ENCODE results near the gene ASIC2.

The ASIC2 gene

DNA sequence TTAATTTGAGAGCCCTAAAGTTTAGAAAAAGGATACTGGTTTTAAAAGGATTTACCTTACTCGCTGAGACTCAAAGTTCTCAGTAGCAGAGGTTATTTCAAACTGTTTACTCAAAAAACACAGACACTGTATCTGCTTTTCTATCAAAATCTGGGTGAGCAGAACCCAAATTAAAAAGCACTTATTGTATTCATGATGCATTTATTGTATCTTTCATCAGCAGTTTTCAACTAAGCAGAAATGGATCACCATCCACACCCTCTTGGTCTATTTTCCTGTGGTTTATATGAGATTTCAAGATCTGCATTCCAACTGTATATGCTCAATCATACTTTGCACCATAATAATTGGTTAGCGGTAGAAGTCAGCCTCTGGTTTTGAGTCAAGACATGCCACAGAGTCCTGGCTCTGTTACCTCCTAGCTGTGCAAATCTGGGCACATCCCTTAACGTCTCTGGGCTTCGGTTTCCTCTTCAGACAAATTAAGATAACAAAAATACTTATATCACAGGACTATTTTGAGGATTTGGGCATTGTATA lies 109.5 kb downstream of the ASIC2 start:
- H3K27me3 ChIP-seq (ENCODE audit: control insufficient read depth, low read length) = peaks cover 10% of the 10 kb centered on the region
- H3K9me3 ChIP-seq (ENCODE audit: control insufficient read depth, insufficient read depth, low read length) = no peaks in the 10 kb centered on the region
- TF ChIP-seq, protein P1, sequence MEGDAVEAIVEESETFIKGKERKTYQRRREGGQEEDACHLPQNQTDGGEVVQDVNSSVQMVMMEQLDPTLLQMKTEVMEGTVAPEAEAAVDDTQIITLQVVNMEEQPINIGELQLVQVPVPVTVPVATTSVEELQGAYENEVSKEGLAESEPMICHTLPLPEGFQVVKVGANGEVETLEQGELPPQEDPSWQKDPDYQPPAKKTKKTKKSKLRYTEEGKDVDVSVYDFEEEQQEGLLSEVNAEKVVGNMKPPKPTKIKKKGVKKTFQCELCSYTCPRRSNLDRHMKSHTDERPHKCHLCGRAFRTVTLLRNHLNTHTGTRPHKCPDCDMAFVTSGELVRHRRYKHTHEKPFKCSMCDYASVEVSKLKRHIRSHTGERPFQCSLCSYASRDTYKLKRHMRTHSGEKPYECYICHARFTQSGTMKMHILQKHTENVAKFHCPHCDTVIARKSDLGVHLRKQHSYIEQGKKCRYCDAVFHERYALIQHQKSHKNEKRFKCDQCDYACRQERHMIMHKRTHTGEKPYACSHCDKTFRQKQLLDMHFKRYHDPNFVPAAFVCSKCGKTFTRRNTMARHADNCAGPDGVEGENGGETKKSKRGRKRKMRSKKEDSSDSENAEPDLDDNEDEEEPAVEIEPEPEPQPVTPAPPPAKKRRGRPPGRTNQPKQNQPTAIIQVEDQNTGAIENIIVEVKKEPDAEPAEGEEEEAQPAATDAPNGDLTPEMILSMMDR (IDR thresholded peaks at IDR 0.05; ENCODE audit: low read depth, low read length, poor library complexity, severe bottlenecking) = no peak
- TF ChIP-seq EZH2phosphoT487 (IDR thresholded peaks at IDR 0.05; ENCODE audit: borderline replicate concordance, low read length) = no peak
- no peaks in the 10 kb centered on the region for H4K20me1 ChIP-seq (ENCODE audit: control insufficient read depth, insufficient read depth, low read depth, low read length)
- no peak overlapping the region for H3K4me2 ChIP-seq (ENCODE audit: low read length)
- no peak overlapping the region for H3K27ac ChIP-seq (ENCODE audit: low read depth, low read length)
- H3K79me2 ChIP-seq (ENCODE audit: control insufficient read depth, low read length) = no peaks in the 10 kb centered on the region
- H3K4me1 ChIP-seq (ENCODE audit: control insufficient read depth, low read length) = no peaks in the 10 kb centered on the region
- no peaks in the 10 kb centered on the region for H3K9me2 ChIP-seq (replicated peaks; ENCODE audit: control insufficient read depth, low read length)
- H3F3A ChIP-seq (ENCODE audit: control insufficient read depth, insufficient read depth) = no peaks in the 10 kb centered on the region
- H3K36me3 ChIP-seq (ENCODE audit: control insufficient read depth, low read length) = no peaks in the 10 kb centered on the region
- no peak overlapping the region for H3K4me3 ChIP-seq (ENCODE audit: low read length)

DNA sequence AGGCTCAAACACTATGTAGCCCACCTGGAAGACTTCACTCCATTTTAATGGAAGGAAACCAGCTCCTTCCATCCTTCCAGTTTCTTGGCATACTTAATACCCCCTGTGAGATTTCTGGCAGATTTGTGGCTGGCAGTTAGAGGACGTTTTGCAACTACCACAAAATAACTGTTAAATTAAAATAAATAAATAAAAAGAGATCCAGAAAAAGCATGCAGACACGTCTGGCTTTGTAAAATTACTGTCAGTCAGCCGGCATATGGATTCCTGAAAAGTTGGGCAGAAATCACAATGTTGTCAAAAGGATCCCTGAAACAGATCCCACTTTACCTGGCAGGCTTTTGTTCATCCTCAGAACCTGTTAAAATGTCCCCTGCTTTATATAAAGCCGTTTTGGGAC lies 113.9 kb downstream of the ASIC2 start:
- Histone ChIP-seq H3K36me3 (ENCODE audit: control insufficient read depth, low read length) (no peaks in the 10 kb centered on the region), H3K79me2 (ENCODE audit: control insufficient read depth, low read length) (no peaks in the 10 kb centered on the region), H3K9me3 (ENCODE audit: control insufficient read depth, insufficient read depth, low read length) (no peaks in the 10 kb centered on the region), H3K4me2 (ENCODE audit: low read length) (no peak overlapping the region), H3K9me2 (replicated peaks; ENCODE audit: control insufficient read depth, low read length) (no peaks in the 10 kb centered on the region), H3K27ac (ENCODE audit: low read depth, low read length) (no peak overlapping the region), H4K20me1 (ENCODE audit: control insufficient read depth, insufficient read depth, low read depth, low read length) (no peaks in the 10 kb centered on the region), H3K4me3 (ENCODE audit: low read length) (no peak overlapping the region), H3K27me3 (ENCODE audit: control insufficient read depth, low read length) (peaks cover 9% of the 10 kb centered on the region), H3F3A (ENCODE audit: control insufficient read depth, insufficient read depth) (no peaks in the 10 kb centered on the region), H3K4me1 (ENCODE audit: control insufficient read depth, low read length) (no peaks in the 10 kb centered on the region)
- TF ChIP-seq, protein P1 (IDR thresholded peaks at IDR 0.05; ENCODE audit: low read depth, low read length, poor library complexity, severe bottlenecking) = no peak

DNA sequence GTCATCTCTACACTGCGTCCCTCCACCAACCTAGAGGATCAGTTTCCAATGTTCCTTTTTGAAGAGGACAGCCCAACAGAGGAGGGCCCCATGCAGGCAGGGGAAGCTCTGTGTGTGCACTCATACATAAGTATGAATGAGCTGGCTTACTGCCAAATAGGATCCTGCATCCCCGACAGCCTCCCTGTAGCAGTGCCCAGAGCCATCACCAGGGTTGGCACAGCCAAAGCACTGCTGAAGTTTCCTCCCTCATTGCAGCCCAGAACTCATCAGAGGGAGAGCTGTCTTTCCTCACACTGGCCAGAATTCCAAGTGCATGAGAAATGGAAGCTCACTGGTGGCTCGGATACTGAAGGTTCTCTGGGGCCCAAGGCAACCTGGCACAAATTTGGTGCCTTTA lies 114.4 kb downstream of the ASIC2 start:
- H4K20me1 ChIP-seq (ENCODE audit: control insufficient read depth, insufficient read depth, low read depth, low read length) = no peaks in the 10 kb centered on the region
- no peaks in the 10 kb centered on the region for H3K4me1 ChIP-seq (ENCODE audit: control insufficient read depth, low read length)
- H3K27ac ChIP-seq (ENCODE audit: low read depth, low read length) = no peak overlapping the region
- H3K9me3 ChIP-seq (ENCODE audit: control insufficient read depth, insufficient read depth, low read length) = no peaks in the 10 kb centered on the region
- no peaks in the 10 kb centered on the region for H3F3A ChIP-seq (ENCODE audit: control insufficient read depth, insufficient read depth)
- peaks cover 7% of the 10 kb centered on the region for H3K27me3 ChIP-seq (ENCODE audit: control insufficient read depth, low read length)
- H3K4me2 ChIP-seq (ENCODE audit: low read length) = no peak overlapping the region
- H3K4me3 ChIP-seq (ENCODE audit: low read length) = no peak overlapping the region
- no peaks in the 10 kb centered on the region for H3K79me2 ChIP-seq (ENCODE audit: control insufficient read depth, low read length)
- no peaks in the 10 kb centered on the region for H3K9me2 ChIP-seq (replicated peaks; ENCODE audit: control insufficient read depth, low read length)
- TF ChIP-seq EZH2phosphoT487 (IDR thresholded peaks at IDR 0.05; ENCODE audit: borderline replicate concordance, low read length) = no peak
- TF ChIP-seq, protein P1 (IDR thresholded peaks at IDR 0.05; ENCODE audit: low read depth, low read length, poor library complexity, severe bottlenecking) = no peak
- H3K36me3 ChIP-seq (ENCODE audit: control insufficient read depth, low read length) = no peaks in the 10 kb centered on the region
